Measurements from ENCODE around the gene ARHGAP6.

GRCh38 chrX:11484290-11484689, 181.4 kb downstream of the ARHGAP6 start:
- TF ChIP-seq EP300 (IDR thresholded peaks at IDR 0.05; ENCODE audit: borderline replicate concordance): no peak
- TF ChIP-seq REST (IDR thresholded peaks at IDR 0.05; ENCODE audit: low read depth): no peak
- no peak for TF ChIP-seq TEAD4 (IDR thresholded peaks at IDR 0.05)
- no peak for TF ChIP-seq CREB1 (IDR thresholded peaks at IDR 0.05; ENCODE audit: low read depth)
